Fibroblast of the aortic adventitia (primary cell): ENCODE measurements around the gene OTUD4. TPM values are rescaled to one million over a fixed set of nuclear protein-coding genes. Genes with fewer than 3 reads are reported as not detected.

Source experiments
- DNase-seq: peaks from one replicate; pipeline ENCODE4 v3.0.0-alpha.2; 2010; ENCODE audit warnings: low read depth
- H3K4me3 ChIP-seq: 2 replicates; pipeline ENCODE4 v1.5.1; 2011; ENCODE audit warnings: low read depth, mild to moderate bottlenecking, control low read depth, low read length, moderate library complexity
- CTCF ChIP-seq: IDR thresholded peaks from 2 replicates; pipeline ENCODE4 v1.5.1; 2011; ENCODE audit warnings: mild to moderate bottlenecking, low read length, control low read depth, inconsistent platforms; ENCODE audit not compliant: insufficient read depth
- total RNA-seq: library from RNA; depleted of rRNA; stranded (reverse); fragments of >200 nt; gene quantifications from 2 replicates; pipeline ENCODE4 v1.2.3, GENCODE V29; 2012; ENCODE audit warnings: low replicate concordance

The OTUD4 gene
- total RNA-seq, 1 donor, result 36.1 TPM

GRCh38 chr4:145179281-145179860 lies 1.0 kb downstream of the OTUD4 start:
- H3K4me3 ChIP-seq, result peak overlapping the region; percentile 73
- no peak for TF ChIP-seq CTCF
- DNase-seq, result peak; percentile 50

GRCh38 chr4:145178740-145179280 lies 1.6 kb downstream of the OTUD4 start:
- no peak for DNase-seq
- peak overlapping the region; percentile 73 for H3K4me3 ChIP-seq
- TF ChIP-seq CTCF, result no peak

- no peak for TF ChIP-seq CTCF
- peak; percentile 53 for DNase-seq
Observed at GRCh38 chr4:145177906-145178538, 2.4 kb downstream of the OTUD4 start.

GRCh38 chr4:145177511-145177905 lies 2.9 kb downstream of the OTUD4 start:
- peak; percentile 52 for DNase-seq
- TF ChIP-seq CTCF, result no peak
- peak overlapping the region; percentile 73 for H3K4me3 ChIP-seq

More at GRCh38 chr4:145177906-145178538, 2.4 kb downstream of the OTUD4 start:
- peak overlapping the region; percentile 73 for H3K4me3 ChIP-seq

GRCh38 chr4:145176641-145177432 lies 3.6 kb downstream of the OTUD4 start:
- TF ChIP-seq CTCF, result no peak
- H3K4me3 ChIP-seq, result peak overlapping the region; percentile 73
- DNase-seq, result no peak

- DNase-seq, result no peak
- TF ChIP-seq CTCF, result no peak
- no peak overlapping the region for H3K4me3 ChIP-seq
Observed at GRCh38 chr4:145171911-145172310, 8.5 kb downstream of the OTUD4 start.
